Activated CD8-positive, alpha-beta T cell treated with anti-CD3 and anti-CD28 coated beads for 36 hours (primary cell): ENCODE data around the gene MTR. TPM values are rescaled to one million over a fixed set of nuclear protein-coding genes. Genes with fewer than 3 reads are reported as not detected.

ENCODE experiments used
- ATAC-seq: fragments of 200-7000 bp; cut with Tn5 transposase; one replicate; pipeline ENCODE4 v1.10.0; 2021; ENCODE audit warnings: mild to moderate bottlenecking, moderate library complexity
- CTCF ChIA-PET: fragments of 350-600 bp; sonication (Branson Sonifier 250); formaldehyde crosslinking; loops from one replicate; lab custom pipeline; 2021; ENCODE audit warnings: antibody characterized with exemption; lab: Charles Lee
- POLR2A ChIA-PET: fragments of 350-600 bp; sonication (Branson Sonifier 250); formaldehyde crosslinking; loops from one replicate; lab custom pipeline; 2021; ENCODE audit warnings: antibody characterized with exemption; lab: Charles Lee
- DNase-seq: peaks from one replicate; pipeline ENCODE4 v3.0.0-alpha.2; 2020
- H3K27ac Mint-ChIP-seq: one replicate; pipeline ENCODE4 v1.8.0; 2021; ENCODE audit warnings: mild to moderate bottlenecking, mixed read lengths
- H3K27me3 Mint-ChIP-seq: one replicate; pipeline ENCODE4 v1.8.0; 2021; ENCODE audit warnings: mixed read lengths
- H3K36me3 Mint-ChIP-seq: one replicate; pipeline ENCODE4 v1.8.0; 2021; ENCODE audit warnings: low read depth, mixed read lengths
- H3K4me1 Mint-ChIP-seq: one replicate; pipeline ENCODE4 v1.8.0; 2021; ENCODE audit warnings: low read depth, mixed read lengths
- H3K4me3 Mint-ChIP-seq: one replicate; pipeline ENCODE4 v1.8.0; 2021; ENCODE audit warnings: mild to moderate bottlenecking, moderate library complexity, mixed read lengths
- H3K9me3 Mint-ChIP-seq: one replicate; pipeline ENCODE4 v1.8.0; 2021; ENCODE audit warnings: mixed read lengths
- CTCF ChIP-seq: fragments of 200-600 bp; IDR thresholded peaks from one replicate; pipeline ENCODE4 v1.8.0; 2022; ENCODE audit warnings: antibody characterized with exemption, mild to moderate bottlenecking
- intact Hi-C: fragments of 100-400 bp; cut with micrococcal nuclease; formaldehyde crosslinking; loops from one replicate; pipeline ENCODE4 v1.10.0; 2022
- total RNA-seq, 2 experiments: library from RNA; stranded (reverse); gene quantifications; one replicate each; pipeline ENCODE4 v1.2.3, GENCODE V29; 2021

The MTR gene
- total RNA-seq, 2 experiments from 2014 or later, result 72.4 to 72.7 TPM

- Mint-ChIP-seq H3K27me3 (peaks cover 3% of the 10 kb centered on the region), H3K36me3 (peaks cover 45% of the 10 kb centered on the region), H3K27ac (no peak overlapping the region), H3K4me3 (no peak overlapping the region), H3K4me1 (peaks cover 63% of the 10 kb centered on the region), H3K9me3 (no peaks in the 10 kb centered on the region)
- DNase-seq (no peak), ATAC-seq (no peak)
- ChIA-PET POLR2A (no interaction called here), CTCF (interaction anchor here (0.7 kb wide), 1 partner anchor 9 kb away, joined by 3 read pairs; no protein-coding TSS in a partner anchor)
- no peak for TF ChIP-seq CTCF
- intact Hi-C loops, result no loop called here
Observed at GRCh38 chr1:236799001-236799400, 3.9 kb downstream of the MTR start.

- ChIA-PET CTCF (interaction anchor here (1.8 to 2.1 kb wide), 2 partner anchors 10 to 41 kb away, joined by 7 read pairs; no protein-coding TSS in a partner anchor), POLR2A (interaction anchor here (0.6 to 0.7 kb wide), 2 partner anchors 22 to 743 kb away, joined by 3 read pairs; no protein-coding TSS in a partner anchor)
- peaks cover 60% of the 10 kb centered on the region for H3K4me1 Mint-ChIP-seq
- peak; percentile 38 for ATAC-seq
- peak; percentile 36 for DNase-seq
- no peak overlapping the region for H3K4me3 Mint-ChIP-seq
- TF ChIP-seq CTCF, result no peak
- peak overlapping the region; percentile 88 for H3K27ac Mint-ChIP-seq
- H3K27me3 Mint-ChIP-seq, result no peaks in the 10 kb centered on the region
- intact Hi-C loops, result no loop called here
- peaks cover 51% of the 10 kb centered on the region for H3K36me3 Mint-ChIP-seq
- H3K9me3 Mint-ChIP-seq, result no peaks in the 10 kb centered on the region
Observed at GRCh38 chr1:236800002-236800620, 5.0 kb downstream of the MTR start.

GRCh38 chr1:236800623-236801022 is 5.5 kb downstream of the MTR start:
- H3K36me3 Mint-ChIP-seq, result peaks cover 56% of the 10 kb centered on the region
- no peak for TF ChIP-seq CTCF
- POLR2A ChIA-PET, result interaction anchor here (0.6 kb wide), 1 partner anchor 742 kb away, joined by 3 read pairs; no protein-coding TSS in a partner anchor
- H3K27ac Mint-ChIP-seq, result peak overlapping the region; percentile 88
- peaks cover 63% of the 10 kb centered on the region for H3K4me1 Mint-ChIP-seq
- H3K9me3 Mint-ChIP-seq, result no peaks in the 10 kb centered on the region
- DNase-seq (no peak), ATAC-seq (no peak)
- intact Hi-C loops, result no loop called here
- H3K4me3 Mint-ChIP-seq, result no peak overlapping the region
- no peaks in the 10 kb centered on the region for H3K27me3 Mint-ChIP-seq
- CTCF ChIA-PET, result interaction anchor here (1.8 to 2.1 kb wide), 2 partner anchors 9 to 41 kb away, joined by 7 read pairs; no protein-coding TSS in a partner anchor

GRCh38 chr1:236802264-236802663 is 7.2 kb downstream of the MTR start:
- peaks cover 66% of the 10 kb centered on the region for H3K4me1 Mint-ChIP-seq
- intact Hi-C loops, result no loop called here
- H3K27me3 Mint-ChIP-seq, result no peaks in the 10 kb centered on the region
- DNase-seq, result no peak
- no peak for ATAC-seq
- no peak for TF ChIP-seq CTCF
- no peaks in the 10 kb centered on the region for H3K9me3 Mint-ChIP-seq
- CTCF ChIA-PET, result no interaction called here
- no peak overlapping the region for H3K4me3 Mint-ChIP-seq
- POLR2A ChIA-PET, result no interaction called here
- peak overlapping the region; percentile 21 for H3K27ac Mint-ChIP-seq
- H3K36me3 Mint-ChIP-seq, result peaks cover 60% of the 10 kb centered on the region

- no peaks in the 10 kb centered on the region for H3K27me3 Mint-ChIP-seq
- H3K9me3 Mint-ChIP-seq, result no peaks in the 10 kb centered on the region
- H3K4me1 Mint-ChIP-seq, result peaks cover 49% of the 10 kb centered on the region
- POLR2A ChIA-PET, result no interaction called here
- ATAC-seq (no peak), DNase-seq (no peak)
- no peak overlapping the region for H3K4me3 Mint-ChIP-seq
- peaks cover 74% of the 10 kb centered on the region for H3K36me3 Mint-ChIP-seq
- no peak overlapping the region for H3K27ac Mint-ChIP-seq
- CTCF ChIA-PET, result interaction anchor here (1.0 to 1.1 kb wide), 2 partner anchors 11 to 14 kb away, joined by 4 read pairs; no protein-coding TSS in a partner anchor
- no peak for TF ChIP-seq CTCF
- intact Hi-C loops, result no loop called here
Observed at GRCh38 chr1:236806634-236807033, 11.5 kb downstream of the MTR start.
